Lower lobe of right lung (tissue), 2 donors: ENCODE measurements around the gene MGAM2. TPM values are rescaled to one million over a fixed set of nuclear protein-coding genes. Genes with fewer than 3 reads are reported as not detected.

Experiments used
- ATAC-seq, 2 donors: fragments of 200-7000 bp; cut with Tn5 transposase; one replicate each; pipeline ENCODE4 v1.9.1; 2020 to 2022; ENCODE audit warnings: mild to moderate bottlenecking in 2 of 2, moderate library complexity in 2 of 2
- DNase-seq: peaks from one replicate; pipeline ENCODE4 v3.0.0-alpha.2; 2020
- H3K27ac ChIP-seq: fragments of 200-600 bp; one replicate; pipeline ENCODE4 v1.8.0; 2022
- H3K27me3 ChIP-seq: fragments of 200-600 bp; one replicate; pipeline ENCODE4 v1.8.0; 2022; ENCODE audit warnings: low read depth
- H3K36me3 ChIP-seq: fragments of 200-600 bp; one replicate; pipeline ENCODE4 v1.8.0; 2022; ENCODE audit warnings: mild to moderate bottlenecking
- H3K4me1 ChIP-seq: fragments of 200-600 bp; one replicate; pipeline ENCODE4 v1.8.0; 2022
- H3K4me3 ChIP-seq: fragments of 200-600 bp; one replicate; pipeline ENCODE4 v1.8.0; 2022; ENCODE audit warnings: mild to moderate bottlenecking
- H3K9me3 ChIP-seq: fragments of 200-600 bp; one replicate; pipeline ENCODE4 v1.8.0; 2022
- intact Hi-C: fragments of 100-400 bp; cut with DNase I; formaldehyde crosslinking; loops from one replicate; pipeline ENCODE4 v1.11.0; 2022
- total RNA-seq: library from RNA; stranded (reverse); fragmentation: NEBNext Ultra II Directional; extraction: Animal tissue kit (Norgen Biotek cat#: 25700); gene quantifications from one replicate; pipeline ENCODE4 v1.2.1, GENCODE V29; 2021
- TF ChIP-seq, protein P1 (sequence below): fragments of 200-600 bp; IDR thresholded peaks from one replicate; pipeline ENCODE4 v1.8.0; 2022; ENCODE audit warnings: antibody characterized with exemption, mild to moderate bottlenecking
- donor health status: DM: no; HTN: yes; CAD: no; lungs with severe emphysema.

Gene MGAM2
- total RNA-seq, 1 donor from 2014 or later = 1.4 TPM

DNA sequence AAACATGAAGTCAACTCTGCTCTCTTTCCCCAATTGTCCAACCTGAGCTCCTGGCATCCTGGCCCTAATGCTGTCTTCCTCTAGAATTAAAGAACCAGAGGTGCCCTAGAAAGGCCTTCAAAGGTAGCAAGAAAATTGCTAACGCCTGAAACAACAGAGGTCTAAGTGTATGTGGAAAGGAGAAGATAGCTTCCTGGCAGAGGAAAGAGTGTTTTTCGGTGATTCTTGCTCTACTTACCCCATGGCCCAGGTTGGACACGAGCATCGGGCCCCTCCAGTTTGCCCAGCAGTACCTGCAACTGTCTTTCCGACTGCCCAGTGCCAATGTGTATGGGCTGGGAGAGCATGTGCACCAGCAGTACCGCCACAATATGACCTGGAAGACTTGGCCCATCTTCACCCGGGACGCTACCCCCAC lies 22.2 kb downstream of the MGAM2 start:
- intact Hi-C loops = no loop called here
- no peak for ATAC-seq

DNA sequence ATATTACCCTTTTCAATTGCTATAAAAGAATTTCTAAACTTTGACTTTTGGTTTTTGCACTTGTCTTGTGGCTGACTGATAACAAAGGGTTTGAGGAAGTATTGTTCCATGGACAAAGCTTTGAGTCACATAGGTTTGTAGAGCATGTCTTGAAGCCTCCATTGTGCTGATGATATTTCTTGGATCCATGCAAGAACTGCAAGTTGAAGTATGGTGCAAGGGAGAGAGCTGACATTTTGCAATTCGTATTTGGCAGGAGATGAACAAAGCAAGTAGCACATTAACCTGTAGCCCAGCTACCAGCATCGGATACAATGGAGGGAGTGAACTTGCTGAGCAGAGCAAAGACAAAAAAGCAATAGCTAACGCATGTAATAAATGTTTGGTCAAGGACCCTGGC lies 23.4 kb downstream of the MGAM2 start:
- Histone ChIP-seq H3K4me3 (no peak overlapping the region), H3K4me1 (no peaks in the 10 kb centered on the region), H3K27me3 (no peaks in the 10 kb centered on the region), H3K27ac (no peak overlapping the region), H3K9me3 (no peaks in the 10 kb centered on the region), H3K36me3 (no peaks in the 10 kb centered on the region)
- intact Hi-C loops = no loop called here
- DNase-seq (no peak), ATAC-seq (no peak)
- TF ChIP-seq, protein P1, sequence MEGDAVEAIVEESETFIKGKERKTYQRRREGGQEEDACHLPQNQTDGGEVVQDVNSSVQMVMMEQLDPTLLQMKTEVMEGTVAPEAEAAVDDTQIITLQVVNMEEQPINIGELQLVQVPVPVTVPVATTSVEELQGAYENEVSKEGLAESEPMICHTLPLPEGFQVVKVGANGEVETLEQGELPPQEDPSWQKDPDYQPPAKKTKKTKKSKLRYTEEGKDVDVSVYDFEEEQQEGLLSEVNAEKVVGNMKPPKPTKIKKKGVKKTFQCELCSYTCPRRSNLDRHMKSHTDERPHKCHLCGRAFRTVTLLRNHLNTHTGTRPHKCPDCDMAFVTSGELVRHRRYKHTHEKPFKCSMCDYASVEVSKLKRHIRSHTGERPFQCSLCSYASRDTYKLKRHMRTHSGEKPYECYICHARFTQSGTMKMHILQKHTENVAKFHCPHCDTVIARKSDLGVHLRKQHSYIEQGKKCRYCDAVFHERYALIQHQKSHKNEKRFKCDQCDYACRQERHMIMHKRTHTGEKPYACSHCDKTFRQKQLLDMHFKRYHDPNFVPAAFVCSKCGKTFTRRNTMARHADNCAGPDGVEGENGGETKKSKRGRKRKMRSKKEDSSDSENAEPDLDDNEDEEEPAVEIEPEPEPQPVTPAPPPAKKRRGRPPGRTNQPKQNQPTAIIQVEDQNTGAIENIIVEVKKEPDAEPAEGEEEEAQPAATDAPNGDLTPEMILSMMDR = no peak

More for the DNA sequence above, 22.2 kb downstream of the MGAM2 start:
- H3K27me3 ChIP-seq = no peaks in the 10 kb centered on the region
- no peaks in the 10 kb centered on the region for H3K9me3 ChIP-seq
- H3K27ac ChIP-seq = no peak overlapping the region
- DNase-seq = no peak
- TF ChIP-seq, protein P1 = no peak
- H3K4me3 ChIP-seq = no peak overlapping the region
- H3K4me1 ChIP-seq = no peaks in the 10 kb centered on the region
- H3K36me3 ChIP-seq = no peaks in the 10 kb centered on the region

DNA sequence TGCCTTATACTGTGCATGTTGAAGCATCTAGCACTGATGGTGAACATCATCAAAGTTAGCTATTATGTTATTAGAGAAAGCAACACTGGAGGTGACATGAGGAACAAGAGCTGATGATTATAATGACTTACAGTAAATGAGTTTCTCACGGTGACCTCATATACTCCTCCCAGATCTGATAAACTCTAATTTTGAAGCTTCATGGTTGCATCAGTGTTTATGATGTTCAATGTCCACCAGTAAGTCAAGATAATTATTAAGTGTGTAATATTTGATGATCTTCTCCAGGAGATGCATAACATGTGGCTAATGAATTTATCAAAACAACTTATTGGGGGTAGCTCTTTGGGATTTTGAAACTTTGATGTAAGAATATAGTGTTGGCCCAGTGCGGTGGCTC lies 27.5 kb downstream of the MGAM2 start:
- ATAC-seq (no peak), DNase-seq (no peak)
- TF ChIP-seq, protein P1 = no peak
- intact Hi-C loops = no loop called here
- no peaks in the 10 kb centered on the region for H3K36me3 ChIP-seq
- no peak overlapping the region for H3K4me3 ChIP-seq
- H3K27ac ChIP-seq = no peak overlapping the region
- no peaks in the 10 kb centered on the region for H3K9me3 ChIP-seq
- no peaks in the 10 kb centered on the region for H3K4me1 ChIP-seq
- no peaks in the 10 kb centered on the region for H3K27me3 ChIP-seq

DNA sequence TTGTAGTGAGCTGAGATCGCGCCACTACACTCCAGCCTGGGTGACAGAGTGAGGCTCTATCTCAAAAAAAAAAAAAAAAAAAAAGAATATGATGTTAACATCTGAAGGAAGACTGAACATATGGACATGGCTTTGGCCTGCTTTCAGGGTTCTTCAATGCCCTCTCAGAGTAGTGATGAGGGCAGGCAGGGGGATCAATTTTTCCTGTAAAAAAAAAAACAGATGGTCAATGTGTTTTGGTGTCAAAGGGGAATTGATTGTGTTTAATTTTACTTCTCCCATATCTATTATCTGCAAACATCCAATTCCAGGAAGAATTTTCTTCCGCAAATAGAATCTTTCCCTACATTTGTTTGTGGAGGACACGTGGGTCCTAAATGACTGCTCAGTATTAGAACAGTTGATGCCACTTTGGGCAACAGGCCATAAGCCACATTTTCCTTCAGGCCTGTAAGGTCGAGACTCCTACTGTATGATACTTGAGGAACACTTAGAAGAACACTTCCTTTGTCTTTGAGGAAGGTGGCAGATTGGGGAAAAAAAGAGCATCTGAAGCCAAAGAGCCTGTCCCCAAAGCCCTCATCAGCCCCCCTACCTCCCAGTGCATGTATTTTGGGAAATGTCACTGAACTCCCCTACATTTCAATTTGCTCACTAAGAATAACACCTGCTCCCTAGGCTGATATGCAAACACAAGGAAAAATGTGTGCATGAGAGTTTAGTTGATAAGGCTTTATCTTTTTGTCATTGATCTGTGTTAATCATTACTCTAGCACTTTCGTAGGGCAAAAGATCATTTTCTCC lies 28.3 kb downstream of the MGAM2 start:
- Histone ChIP-seq H3K36me3 (no peaks in the 10 kb centered on the region), H3K27ac (no peak overlapping the region), H3K4me3 (no peak overlapping the region), H3K4me1 (no peaks in the 10 kb centered on the region), H3K9me3 (no peaks in the 10 kb centered on the region), H3K27me3 (no peaks in the 10 kb centered on the region)
- no peak for DNase-seq
- intact Hi-C loops = no loop called here
- TF ChIP-seq, protein P1 = no peak
- ATAC-seq = no peak

DNA sequence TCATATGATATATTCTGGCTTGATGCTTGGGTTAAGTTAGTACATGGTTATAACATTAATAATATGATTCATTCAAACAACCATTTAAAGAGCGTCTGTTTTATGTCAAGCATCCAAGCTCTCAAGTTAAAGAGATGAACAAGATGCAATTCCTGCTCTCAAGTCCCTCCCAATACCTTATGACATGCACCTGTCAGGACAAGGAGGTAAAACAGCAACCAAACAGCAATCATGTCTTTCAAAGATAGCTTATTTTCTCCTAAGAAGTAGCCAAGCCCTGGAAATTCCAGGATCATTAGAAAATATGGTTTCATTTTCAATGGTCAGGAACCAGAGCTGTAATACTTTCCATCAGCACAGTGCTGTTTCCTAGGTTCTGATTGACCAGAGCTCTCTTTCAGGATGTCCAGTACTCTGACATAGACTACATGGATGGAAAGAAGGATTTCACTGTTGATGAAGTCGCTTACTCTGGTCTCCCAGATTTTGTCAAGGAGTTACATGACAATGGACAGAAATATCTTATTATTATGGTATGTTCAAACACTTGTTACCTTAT lies 29.0 kb downstream of the MGAM2 start:
- DNase-seq (no peak), ATAC-seq (no peak)
- TF ChIP-seq, protein P1 = no peak
- H3K27ac ChIP-seq = no peak overlapping the region
- H3K27me3 ChIP-seq = no peaks in the 10 kb centered on the region
- intact Hi-C loops = no loop called here
- no peaks in the 10 kb centered on the region for H3K4me1 ChIP-seq
- no peaks in the 10 kb centered on the region for H3K36me3 ChIP-seq
- no peak overlapping the region for H3K4me3 ChIP-seq
- H3K9me3 ChIP-seq = no peaks in the 10 kb centered on the region
